Endothelial cell (in vitro differentiated cells): Measurements from ENCODE around the gene NDP. TPM values are rescaled to one million over a fixed set of nuclear protein-coding genes. Genes with fewer than 3 reads are reported as not detected.

Experiments
- DNase-seq: peaks from one replicate; pipeline ENCODE4 v3.0.0; 2021; ENCODE audit warnings: low spot score
- H3K27ac Mint-ChIP-seq: one replicate; pipeline ENCODE4 v1.8.0; 2021; ENCODE audit warnings: mixed read lengths, inconsistent platforms; ENCODE audit not compliant: unreplicated experiment
- H3K27me3 Mint-ChIP-seq: one replicate; pipeline ENCODE4 v1.8.0; 2021; ENCODE audit warnings: mild to moderate bottlenecking, moderate library complexity, mixed read lengths, inconsistent platforms; ENCODE audit not compliant: unreplicated experiment
- H3K36me3 Mint-ChIP-seq: one replicate; pipeline ENCODE4 v1.8.0; 2021; ENCODE audit warnings: mild to moderate bottlenecking, low read depth, mixed read lengths, inconsistent platforms; ENCODE audit not compliant: unreplicated experiment
- H3K4me1 Mint-ChIP-seq: one replicate; pipeline ENCODE4 v1.8.0; 2021; ENCODE audit warnings: mild to moderate bottlenecking, mixed read lengths, inconsistent platforms; ENCODE audit not compliant: unreplicated experiment
- H3K4me3 Mint-ChIP-seq: one replicate; pipeline ENCODE4 v1.8.0; 2021; ENCODE audit warnings: mild to moderate bottlenecking, mixed read lengths, inconsistent platforms; ENCODE audit not compliant: unreplicated experiment
- H3K9me3 Mint-ChIP-seq: one replicate; pipeline ENCODE4 v1.8.0; 2021; ENCODE audit warnings: mixed read lengths, inconsistent platforms; ENCODE audit not compliant: unreplicated experiment
- CTCF ChIP-seq: fragments of 200-600 bp; sonication (generic); IDR thresholded peaks from one replicate; pipeline ENCODE4 v1.5.0; 2021; ENCODE audit warnings: antibody characterized with exemption; ENCODE audit not compliant: unreplicated experiment
- total RNA-seq: library from RNA; stranded (reverse); fragmentation: NEBNext Ultra II Directional; extraction: Animal tissue kit (Norgen Biotek cat#: 25700); gene quantifications from one replicate; pipeline ENCODE4 v1.2.1, GENCODE V29; 2021; ENCODE audit not compliant: unreplicated experiment

Gene NDP
- total RNA-seq, 1 donor from 2014 or later, result not detected

DNA sequence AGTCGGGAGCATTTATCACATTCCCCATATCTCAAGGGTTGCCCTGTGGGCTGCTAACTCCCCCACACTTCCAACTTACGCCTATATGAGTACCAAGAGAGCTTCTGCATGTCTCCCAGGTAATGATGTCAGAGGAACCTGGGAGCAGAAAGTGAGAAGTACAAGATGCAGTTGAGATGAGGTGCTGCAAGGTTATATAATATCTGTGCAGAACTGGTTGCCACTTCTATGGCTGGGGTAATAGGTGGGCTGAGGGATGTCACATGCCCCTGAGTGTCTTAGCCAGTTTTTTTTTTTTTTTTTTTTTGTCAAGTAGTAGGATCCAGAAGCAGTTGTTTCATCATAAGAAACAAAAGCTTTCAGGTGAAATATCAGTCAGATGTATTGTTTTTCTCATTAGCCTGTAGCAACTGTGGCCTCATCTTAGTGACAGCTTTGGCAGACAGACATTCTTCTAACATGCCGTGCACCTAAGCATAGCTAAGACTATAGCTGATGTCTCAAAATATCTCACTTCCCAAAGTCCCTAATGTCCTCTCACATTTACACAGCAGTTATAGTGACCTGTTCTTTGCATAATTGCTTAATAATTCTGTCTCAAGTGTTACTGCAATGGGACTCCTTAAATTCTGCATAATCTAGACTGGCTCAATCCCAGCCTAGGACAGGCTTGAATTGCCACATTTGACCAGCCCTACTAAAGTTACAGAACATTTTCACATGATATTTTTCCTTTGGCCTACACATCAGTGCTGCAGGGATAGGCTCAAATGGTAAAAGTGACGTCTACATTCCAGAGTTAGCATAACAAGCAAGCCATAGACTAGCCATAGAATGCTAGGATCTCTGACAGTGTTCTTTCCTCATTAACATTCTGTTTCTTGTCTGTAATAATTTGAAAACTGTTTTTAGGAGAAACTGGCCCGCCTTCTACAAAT, 73.0 kb downstream of the NDP start:
- DNase-seq, result no peak
- Mint-ChIP-seq H3K4me1 (no peaks in the 10 kb centered on the region), H3K9me3 (no peaks in the 10 kb centered on the region), H3K27ac (no peak overlapping the region), H3K4me3 (no peak overlapping the region), H3K36me3 (no peaks in the 10 kb centered on the region), H3K27me3 (no peaks in the 10 kb centered on the region)
- TF ChIP-seq CTCF, result no peak

Other genes starting within 250 kb of the NDP start
- gene MAOB, start 90.9 kb downstream of the NDP start, total RNA-seq, result 0.10 TPM